GM10266 (cell line): ENCODE measurements around the gene P2RY11.
A peak's percentile ranks its signal among the peaks of the same experiment; 100 is the strongest.

Source experiments
- DNase-seq: peaks from one replicate; pipeline ENCODE4 v3.0.0; 2012; ENCODE audit errors: extremely low spot score
- TF ChIP-seq, protein P1 (sequence below): IDR thresholded peaks from 2 replicates; pipeline ENCODE4 v1.5.1; 2012; ENCODE audit warnings: mild to moderate bottlenecking, low read depth; ENCODE audit not compliant: control insufficient read depth, insufficient read depth; ENCODE audit errors: missing control alignments

The P2RY11 gene

DNA sequence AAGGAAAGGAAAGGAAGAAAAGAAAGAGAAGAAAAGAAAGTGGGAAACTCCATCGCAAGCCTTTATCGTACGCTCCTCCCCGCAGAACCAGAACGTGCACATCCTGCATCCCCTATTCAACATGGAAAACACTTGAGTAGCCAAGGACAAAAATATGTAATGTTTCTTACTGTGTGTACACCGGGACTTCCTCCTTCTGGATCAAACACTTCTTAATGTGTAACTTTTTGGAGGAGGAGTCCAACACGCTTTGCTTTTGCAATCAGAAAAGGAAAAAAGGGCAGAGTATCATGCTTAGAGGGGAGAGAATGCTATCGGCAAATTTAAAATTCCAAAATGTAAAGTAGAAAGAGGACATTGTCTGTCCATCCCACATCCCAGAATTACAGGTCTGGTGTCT is 33.2 kb upstream of the P2RY11 start:
- TF ChIP-seq, protein P1, sequence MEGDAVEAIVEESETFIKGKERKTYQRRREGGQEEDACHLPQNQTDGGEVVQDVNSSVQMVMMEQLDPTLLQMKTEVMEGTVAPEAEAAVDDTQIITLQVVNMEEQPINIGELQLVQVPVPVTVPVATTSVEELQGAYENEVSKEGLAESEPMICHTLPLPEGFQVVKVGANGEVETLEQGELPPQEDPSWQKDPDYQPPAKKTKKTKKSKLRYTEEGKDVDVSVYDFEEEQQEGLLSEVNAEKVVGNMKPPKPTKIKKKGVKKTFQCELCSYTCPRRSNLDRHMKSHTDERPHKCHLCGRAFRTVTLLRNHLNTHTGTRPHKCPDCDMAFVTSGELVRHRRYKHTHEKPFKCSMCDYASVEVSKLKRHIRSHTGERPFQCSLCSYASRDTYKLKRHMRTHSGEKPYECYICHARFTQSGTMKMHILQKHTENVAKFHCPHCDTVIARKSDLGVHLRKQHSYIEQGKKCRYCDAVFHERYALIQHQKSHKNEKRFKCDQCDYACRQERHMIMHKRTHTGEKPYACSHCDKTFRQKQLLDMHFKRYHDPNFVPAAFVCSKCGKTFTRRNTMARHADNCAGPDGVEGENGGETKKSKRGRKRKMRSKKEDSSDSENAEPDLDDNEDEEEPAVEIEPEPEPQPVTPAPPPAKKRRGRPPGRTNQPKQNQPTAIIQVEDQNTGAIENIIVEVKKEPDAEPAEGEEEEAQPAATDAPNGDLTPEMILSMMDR: no peak
- DNase-seq: no peak

DNA sequence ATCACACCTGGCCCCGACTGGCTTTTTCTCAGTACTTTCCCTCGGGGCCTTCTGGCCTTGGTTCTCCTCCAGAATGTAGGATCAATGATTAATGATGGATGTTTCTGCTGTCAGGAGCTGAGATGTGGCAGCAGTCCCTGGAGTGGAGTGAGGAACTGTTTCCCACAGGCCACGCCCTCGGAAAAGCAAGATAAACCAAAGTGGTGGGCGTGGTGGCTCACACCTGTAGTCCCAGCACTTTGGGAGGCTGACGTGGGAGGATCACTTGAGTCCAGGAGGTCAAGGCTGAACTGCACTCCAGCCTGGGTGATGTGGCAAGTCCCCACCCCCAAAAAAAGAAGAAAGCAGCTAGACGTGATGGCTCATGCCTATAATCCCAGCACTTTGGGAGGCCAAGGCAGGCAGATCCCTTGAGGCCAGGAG is 32.5 kb upstream of the P2RY11 start:
- no peak for DNase-seq
- TF ChIP-seq, protein P1: no peak

DNA sequence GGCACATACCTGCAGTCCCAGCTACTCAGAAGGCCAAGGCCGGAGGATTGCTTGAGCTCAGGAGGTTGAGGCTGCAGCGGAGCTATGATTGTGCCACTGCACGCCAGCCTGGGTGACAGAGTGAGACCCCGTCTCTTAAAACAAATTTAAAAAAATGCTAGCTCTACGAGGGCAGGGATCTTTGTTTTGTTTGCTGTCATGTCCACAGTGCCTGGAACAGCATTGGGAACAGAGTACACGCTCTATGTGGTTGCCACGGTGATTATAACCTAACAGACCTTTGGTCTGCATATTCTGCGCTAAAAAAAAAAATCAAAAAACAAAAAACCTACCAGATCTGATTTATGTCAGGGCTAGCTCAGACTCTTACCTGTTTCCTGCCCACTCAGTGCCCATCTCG is 27.6 kb upstream of the P2RY11 start:
- no peak for DNase-seq
- TF ChIP-seq, protein P1: no peak

DNA sequence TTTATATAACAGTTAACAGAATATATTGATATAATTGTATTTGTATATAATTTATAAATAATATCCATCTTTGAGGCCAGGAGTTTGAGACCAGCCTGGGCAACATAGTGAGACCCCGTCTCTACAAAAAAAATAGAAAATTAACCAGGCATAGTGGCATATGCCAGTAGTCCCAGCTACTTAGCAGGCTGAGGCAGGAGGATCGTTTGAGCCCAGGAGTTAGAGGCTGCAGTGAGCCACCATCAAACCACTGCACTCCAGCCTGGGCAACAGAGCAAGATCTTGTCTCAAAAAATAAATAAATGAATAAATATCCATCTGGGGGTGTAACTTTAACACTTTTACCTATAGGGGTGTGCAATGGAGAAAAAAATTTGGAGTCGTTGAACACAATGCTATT is 26.7 kb upstream of the P2RY11 start:
- TF ChIP-seq, protein P1: no peak
- no peak for DNase-seq

DNA sequence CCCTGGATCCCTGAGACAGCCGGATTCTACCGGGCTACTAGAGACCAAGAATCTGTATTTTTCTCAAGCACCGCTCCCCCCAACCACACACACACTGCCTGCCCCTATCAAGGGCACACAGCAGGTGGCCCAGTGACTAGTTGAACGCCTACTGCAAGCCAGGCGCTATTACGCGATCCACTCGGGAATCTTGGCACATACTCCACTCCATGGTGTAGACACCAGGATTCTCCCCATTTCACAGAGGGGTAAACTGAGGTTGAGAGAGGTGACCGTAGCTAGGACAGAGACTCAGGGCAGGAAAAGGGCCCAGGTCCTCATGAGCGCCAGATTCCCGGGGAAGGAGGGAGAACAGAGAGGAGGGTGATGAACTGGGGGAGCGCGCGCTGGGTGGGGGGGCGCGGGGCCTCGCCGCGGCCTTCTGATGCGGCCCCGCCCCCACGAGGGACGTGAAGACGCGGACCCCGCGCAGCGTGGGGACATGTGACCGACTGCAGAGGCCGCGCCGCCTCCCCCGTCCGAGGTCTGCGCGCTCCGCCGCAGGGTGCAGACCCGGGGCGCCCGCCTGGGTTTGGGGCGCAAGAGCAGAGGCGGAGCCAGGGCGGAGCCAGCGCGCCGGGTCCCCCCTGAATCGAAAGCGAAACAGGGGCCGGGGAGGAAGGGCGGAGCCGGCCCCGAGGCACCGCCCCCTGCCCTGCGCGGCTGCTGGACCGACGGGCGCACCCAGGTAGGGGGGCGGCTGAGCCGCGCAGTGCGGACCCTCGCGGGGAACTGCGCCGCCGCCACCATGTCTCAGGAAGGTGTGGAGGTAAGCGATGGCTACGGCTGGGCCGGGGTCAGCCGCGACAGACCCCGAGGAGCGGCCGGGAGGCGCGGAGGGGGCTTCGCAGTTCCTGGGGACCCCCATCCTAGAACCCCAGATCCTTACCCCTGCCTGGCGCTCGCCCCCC is 25.6 kb upstream of the P2RY11 start, which contains the start of gene SHFL:
Gene SHFL, plus strand, starts transcription at position 677 of the 950 bp plus-strand sequence. Its CDS starts 111 bp downstream, at position 788.
- DNase-seq: peak; percentile 98
- TF ChIP-seq, protein P1: no peak

DNA sequence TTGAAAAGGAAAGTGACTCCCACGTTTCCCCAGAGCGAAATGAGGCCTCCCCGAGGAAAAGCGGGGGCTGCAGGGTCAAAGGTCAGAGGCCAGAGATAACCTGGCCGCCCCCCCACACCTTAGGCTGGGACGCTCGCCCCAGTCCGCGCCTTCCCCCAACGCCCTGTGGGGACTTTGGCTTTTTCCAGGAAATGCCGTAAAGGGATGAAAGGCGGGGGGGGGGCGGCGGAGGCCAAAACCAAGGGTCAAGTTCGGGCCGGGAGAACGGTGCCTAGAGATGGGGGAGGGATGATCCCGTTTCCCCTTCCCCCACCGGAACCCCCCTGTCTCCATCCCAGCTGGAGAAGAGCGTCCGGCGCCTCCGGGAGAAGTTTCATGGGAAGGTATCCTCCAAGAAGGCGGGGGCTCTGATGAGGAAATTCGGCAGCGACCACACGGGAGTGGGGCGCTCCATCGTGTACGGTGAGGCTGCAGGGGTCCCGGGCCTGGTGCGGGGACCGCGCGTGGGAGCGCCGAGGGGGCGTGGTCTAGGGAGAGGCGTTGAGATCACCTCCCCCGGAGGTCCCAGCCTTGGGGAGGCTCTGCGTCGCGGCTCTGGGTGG is 24.8 kb upstream of the P2RY11 start:
- peak; percentile 66 for DNase-seq
- TF ChIP-seq, protein P1: no peak
